ENCODE results near the gene GNGT1.

The GNGT1 gene

GRCh38 chr7:93945083-93945482 lies 38.7 kb downstream of the GNGT1 start:
- H3K36me3 ChIP-seq (ENCODE audit: control insufficient read depth, low read depth, low read length) = no peaks in the 10 kb centered on the region
- H3K4me1 ChIP-seq (ENCODE audit: control insufficient read depth, low read depth, low read length) = no peaks in the 10 kb centered on the region
- H3K27ac ChIP-seq (ENCODE audit: low read length) = no peak overlapping the region
- H3K9me3 ChIP-seq (ENCODE audit: control insufficient read depth, low read depth, low read length) = no peaks in the 10 kb centered on the region
- H3K9ac ChIP-seq (ENCODE audit: low read length) = no peak overlapping the region
- H3K27me3 ChIP-seq (ENCODE audit: control insufficient read depth, insufficient read depth, low read length) = no peaks in the 10 kb centered on the region
- no peak overlapping the region for H3K4me3 ChIP-seq (ENCODE audit: low read length)

- Histone ChIP-seq H3K9ac (ENCODE audit: low read length) (no peak overlapping the region), H3K27me3 (ENCODE audit: control insufficient read depth, insufficient read depth, low read length) (no peaks in the 10 kb centered on the region), H3K36me3 (ENCODE audit: control insufficient read depth, low read depth, low read length) (no peaks in the 10 kb centered on the region), H3K4me1 (ENCODE audit: control insufficient read depth, low read depth, low read length) (no peaks in the 10 kb centered on the region), H3K9me3 (ENCODE audit: control insufficient read depth, low read depth, low read length) (no peaks in the 10 kb centered on the region), H3K27ac (ENCODE audit: low read length) (no peak overlapping the region), H3K4me3 (ENCODE audit: low read length) (no peak overlapping the region)
Measured at GRCh38 chr7:93945756-93946535, 39.6 kb downstream of the GNGT1 start.

GRCh38 chr7:93948106-93948505 lies 41.7 kb downstream of the GNGT1 start:
- Histone ChIP-seq H3K27ac (ENCODE audit: low read length) (no peak overlapping the region), H3K36me3 (ENCODE audit: control insufficient read depth, low read depth, low read length) (no peaks in the 10 kb centered on the region), H3K9me3 (ENCODE audit: control insufficient read depth, low read depth, low read length) (no peaks in the 10 kb centered on the region), H3K9ac (ENCODE audit: low read length) (no peak overlapping the region), H3K4me1 (ENCODE audit: control insufficient read depth, low read depth, low read length) (no peaks in the 10 kb centered on the region), H3K4me3 (ENCODE audit: low read length) (no peak overlapping the region), H3K27me3 (ENCODE audit: control insufficient read depth, insufficient read depth, low read length) (no peaks in the 10 kb centered on the region)

- Histone ChIP-seq H3K9ac (ENCODE audit: low read length) (no peak overlapping the region), H3K4me3 (ENCODE audit: low read length) (no peak overlapping the region), H3K9me3 (ENCODE audit: control insufficient read depth, low read depth, low read length) (no peaks in the 10 kb centered on the region), H3K4me1 (ENCODE audit: control insufficient read depth, low read depth, low read length) (no peaks in the 10 kb centered on the region), H3K27me3 (ENCODE audit: control insufficient read depth, insufficient read depth, low read length) (no peaks in the 10 kb centered on the region), H3K27ac (ENCODE audit: low read length) (no peak overlapping the region), H3K36me3 (ENCODE audit: control insufficient read depth, low read depth, low read length) (no peaks in the 10 kb centered on the region)
Measured at GRCh38 chr7:93948873-93949272, 42.5 kb downstream of the GNGT1 start.

- Histone ChIP-seq H3K9me3 (ENCODE audit: control insufficient read depth, low read depth, low read length) (no peaks in the 10 kb centered on the region), H3K27ac (ENCODE audit: low read length) (no peak overlapping the region)
Measured at GRCh38 chr7:93949423-93949822, 43.1 kb downstream of the GNGT1 start.

GRCh38 chr7:93955304-93955703 lies 48.9 kb downstream of the GNGT1 start:
- Histone ChIP-seq H3K27me3 (ENCODE audit: control insufficient read depth, insufficient read depth, low read length) (no peaks in the 10 kb centered on the region), H3K4me1 (ENCODE audit: control insufficient read depth, low read depth, low read length) (no peaks in the 10 kb centered on the region), H3K36me3 (ENCODE audit: control insufficient read depth, low read depth, low read length) (no peaks in the 10 kb centered on the region), H3K9me3 (ENCODE audit: control insufficient read depth, low read depth, low read length) (no peaks in the 10 kb centered on the region), H3K27ac (ENCODE audit: low read length) (no peak overlapping the region), H3K4me3 (ENCODE audit: low read length) (no peak overlapping the region), H3K9ac (ENCODE audit: low read length) (no peak overlapping the region)

More at GRCh38 chr7:93949423-93949822, 43.1 kb downstream of the GNGT1 start:
- Histone ChIP-seq H3K9ac (ENCODE audit: low read length) (no peak overlapping the region), H3K27me3 (ENCODE audit: control insufficient read depth, insufficient read depth, low read length) (no peaks in the 10 kb centered on the region), H3K4me1 (ENCODE audit: control insufficient read depth, low read depth, low read length) (no peaks in the 10 kb centered on the region), H3K4me3 (ENCODE audit: low read length) (no peak overlapping the region), H3K36me3 (ENCODE audit: control insufficient read depth, low read depth, low read length) (no peaks in the 10 kb centered on the region)

GRCh38 chr7:93957767-93958166 lies 51.4 kb downstream of the GNGT1 start:
- Histone ChIP-seq H3K4me3 (ENCODE audit: low read length) (no peak overlapping the region), H3K9me3 (ENCODE audit: control insufficient read depth, low read depth, low read length) (no peaks in the 10 kb centered on the region), H3K27me3 (ENCODE audit: control insufficient read depth, insufficient read depth, low read length) (no peaks in the 10 kb centered on the region), H3K36me3 (ENCODE audit: control insufficient read depth, low read depth, low read length) (no peaks in the 10 kb centered on the region), H3K27ac (ENCODE audit: low read length) (no peak overlapping the region), H3K4me1 (ENCODE audit: control insufficient read depth, low read depth, low read length) (no peaks in the 10 kb centered on the region), H3K9ac (ENCODE audit: low read length) (no peak overlapping the region)

- Histone ChIP-seq H3K4me3 (ENCODE audit: low read length) (no peak overlapping the region), H3K27ac (ENCODE audit: low read length) (no peak overlapping the region)
Measured at GRCh38 chr7:93958216-93958615, 51.8 kb downstream of the GNGT1 start.

GRCh38 chr7:93958651-93959050 lies 52.3 kb downstream of the GNGT1 start:
- H3K4me3 ChIP-seq (ENCODE audit: low read length) = no peak overlapping the region
- H3K9ac ChIP-seq (ENCODE audit: low read length) = no peak overlapping the region
- no peaks in the 10 kb centered on the region for H3K4me1 ChIP-seq (ENCODE audit: control insufficient read depth, low read depth, low read length)
- no peaks in the 10 kb centered on the region for H3K27me3 ChIP-seq (ENCODE audit: control insufficient read depth, insufficient read depth, low read length)
- no peaks in the 10 kb centered on the region for H3K36me3 ChIP-seq (ENCODE audit: control insufficient read depth, low read depth, low read length)
- no peak overlapping the region for H3K27ac ChIP-seq (ENCODE audit: low read length)
- H3K9me3 ChIP-seq (ENCODE audit: control insufficient read depth, low read depth, low read length) = no peaks in the 10 kb centered on the region

More at GRCh38 chr7:93958216-93958615, 51.8 kb downstream of the GNGT1 start:
- no peak overlapping the region for H3K9ac ChIP-seq (ENCODE audit: low read length)
- H3K27me3 ChIP-seq (ENCODE audit: control insufficient read depth, insufficient read depth, low read length) = no peaks in the 10 kb centered on the region
- H3K36me3 ChIP-seq (ENCODE audit: control insufficient read depth, low read depth, low read length) = no peaks in the 10 kb centered on the region
- H3K9me3 ChIP-seq (ENCODE audit: control insufficient read depth, low read depth, low read length) = no peaks in the 10 kb centered on the region
- H3K4me1 ChIP-seq (ENCODE audit: control insufficient read depth, low read depth, low read length) = no peaks in the 10 kb centered on the region
